Measurements from ENCODE around the gene CCL8.

GRCh38 chr17:34300652-34301370 lies 18.4 kb upstream of the CCL8 start:
- TF ChIP-seq, protein P1, sequence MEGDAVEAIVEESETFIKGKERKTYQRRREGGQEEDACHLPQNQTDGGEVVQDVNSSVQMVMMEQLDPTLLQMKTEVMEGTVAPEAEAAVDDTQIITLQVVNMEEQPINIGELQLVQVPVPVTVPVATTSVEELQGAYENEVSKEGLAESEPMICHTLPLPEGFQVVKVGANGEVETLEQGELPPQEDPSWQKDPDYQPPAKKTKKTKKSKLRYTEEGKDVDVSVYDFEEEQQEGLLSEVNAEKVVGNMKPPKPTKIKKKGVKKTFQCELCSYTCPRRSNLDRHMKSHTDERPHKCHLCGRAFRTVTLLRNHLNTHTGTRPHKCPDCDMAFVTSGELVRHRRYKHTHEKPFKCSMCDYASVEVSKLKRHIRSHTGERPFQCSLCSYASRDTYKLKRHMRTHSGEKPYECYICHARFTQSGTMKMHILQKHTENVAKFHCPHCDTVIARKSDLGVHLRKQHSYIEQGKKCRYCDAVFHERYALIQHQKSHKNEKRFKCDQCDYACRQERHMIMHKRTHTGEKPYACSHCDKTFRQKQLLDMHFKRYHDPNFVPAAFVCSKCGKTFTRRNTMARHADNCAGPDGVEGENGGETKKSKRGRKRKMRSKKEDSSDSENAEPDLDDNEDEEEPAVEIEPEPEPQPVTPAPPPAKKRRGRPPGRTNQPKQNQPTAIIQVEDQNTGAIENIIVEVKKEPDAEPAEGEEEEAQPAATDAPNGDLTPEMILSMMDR (IDR thresholded peaks at IDR 0.05): no peak
- TF ChIP-seq POLR2AphosphoS5 (IDR thresholded peaks at IDR 0.05) (no peak), POLR2A (IDR thresholded peaks at IDR 0.05) (no peak)

All from stomach (tissue), 4 donors.